Measurements from ENCODE around the gene PIK3CD.
"Not testable (repeated sequence)": the region's sequence is repeated elsewhere in the genome, so short reads cannot be mapped to it uniquely, and the experiment has no call there.

The PIK3CD gene

GRCh38 chr1:9689971-9690381 lies 38.4 kb downstream of the PIK3CD start:
- DNase-seq: no peak

GRCh38 chr1:9690440-9691107 lies 39.0 kb downstream of the PIK3CD start:
- no peak for DNase-seq

DNA sequence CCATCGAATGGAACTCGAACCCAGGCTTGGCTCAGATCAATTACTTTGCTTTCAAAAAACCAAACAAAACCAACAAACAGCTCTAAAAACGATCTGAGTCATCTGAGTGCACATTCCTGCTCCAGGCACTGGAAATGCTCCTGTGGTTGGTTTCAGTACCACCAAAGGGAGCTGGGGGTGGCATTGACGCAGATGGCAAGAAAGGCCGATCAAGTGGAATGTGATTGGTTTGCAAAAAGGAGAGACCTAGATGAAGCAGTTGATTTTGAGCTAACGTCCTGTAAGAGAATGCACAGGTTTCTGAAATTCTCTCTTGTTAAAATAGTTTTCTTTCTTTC lies 39.5 kb downstream of the PIK3CD start:
- DNase-seq: no peak

DNA sequence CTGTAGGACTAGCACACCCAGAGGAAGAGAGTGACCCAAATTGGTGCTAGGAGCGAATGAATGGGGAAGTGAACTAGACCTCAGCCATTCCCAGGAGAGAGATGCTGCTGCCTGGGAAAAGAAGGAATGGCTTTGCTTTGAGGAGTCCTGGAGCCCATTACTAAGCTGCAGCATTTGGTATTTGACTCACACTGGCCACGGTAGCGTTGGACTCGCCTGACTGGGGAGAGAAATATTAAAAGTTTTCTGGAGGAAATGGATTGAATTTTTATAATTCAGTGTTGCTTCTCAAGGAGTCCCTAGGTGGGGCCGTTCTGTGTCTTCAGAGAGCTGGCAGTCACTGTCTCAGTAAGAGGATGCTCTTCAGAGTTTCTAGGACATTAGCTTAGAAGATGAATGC lies 40.2 kb downstream of the PIK3CD start:
- no peak for DNase-seq

DNA sequence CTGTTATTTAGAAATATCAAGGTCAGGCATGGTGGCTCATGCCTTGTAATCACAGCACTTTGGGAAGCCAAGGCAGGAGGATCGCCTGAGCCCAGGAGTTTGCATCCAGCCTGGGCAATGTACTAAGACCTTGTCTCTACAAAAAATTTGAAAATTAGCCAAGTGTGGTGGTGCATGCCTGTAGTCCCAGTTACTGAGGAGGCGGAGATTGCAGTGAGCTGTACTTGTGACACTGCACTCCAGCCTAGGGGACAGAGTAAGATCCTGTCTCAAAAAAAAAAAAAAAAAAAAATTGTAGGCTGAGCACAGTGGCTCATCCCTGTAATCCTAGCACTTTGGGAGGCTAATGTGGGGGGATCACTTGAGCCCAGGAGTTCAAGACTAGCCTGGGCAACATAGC lies 45.3 kb downstream of the PIK3CD start:
- no peak for DNase-seq

DNA sequence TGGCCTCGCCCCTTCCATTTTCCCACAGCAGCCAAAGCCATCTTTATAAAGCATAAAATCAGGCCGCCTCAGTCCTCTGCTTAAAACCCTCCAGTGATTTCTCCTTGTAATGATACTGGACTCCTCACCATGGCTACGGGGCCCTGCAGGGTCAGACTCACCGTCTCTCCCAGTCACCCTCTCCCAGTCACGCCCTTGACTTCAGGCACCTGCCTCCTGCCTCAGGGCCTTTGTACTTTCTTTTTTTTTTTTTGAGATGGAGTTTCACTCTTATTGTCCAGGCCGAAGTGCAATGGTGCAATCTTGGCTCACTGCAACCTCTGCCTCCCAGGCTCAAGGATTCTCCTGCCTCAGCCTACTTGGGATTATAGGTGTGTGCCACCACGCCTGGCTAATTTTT lies 47.8 kb downstream of the PIK3CD start:
- no peak for DNase-seq

GRCh38 chr1:9700340-9700739 lies 48.8 kb downstream of the PIK3CD start:
- DNase-seq: no peak

DNA sequence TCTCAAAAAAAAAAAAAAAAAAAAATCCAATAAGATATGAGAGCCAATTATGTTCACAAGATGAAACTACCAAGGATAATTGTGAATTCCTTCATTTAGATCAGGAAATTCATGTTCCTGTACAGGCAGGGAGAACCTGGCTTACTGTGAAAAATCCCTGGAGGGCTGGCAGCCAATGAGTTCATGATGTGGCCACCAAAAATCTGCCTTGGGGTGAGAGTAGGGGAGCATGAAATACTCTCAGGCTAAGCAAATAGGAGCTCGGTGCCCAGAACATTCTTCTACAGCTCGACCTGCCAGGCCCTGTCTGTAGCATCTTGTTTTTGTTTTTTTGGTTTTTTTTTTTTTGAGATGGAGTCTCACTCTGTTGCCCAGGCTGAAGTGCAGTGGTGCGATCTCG lies 50.1 kb downstream of the PIK3CD start:
- DNase-seq: no peak

DNA sequence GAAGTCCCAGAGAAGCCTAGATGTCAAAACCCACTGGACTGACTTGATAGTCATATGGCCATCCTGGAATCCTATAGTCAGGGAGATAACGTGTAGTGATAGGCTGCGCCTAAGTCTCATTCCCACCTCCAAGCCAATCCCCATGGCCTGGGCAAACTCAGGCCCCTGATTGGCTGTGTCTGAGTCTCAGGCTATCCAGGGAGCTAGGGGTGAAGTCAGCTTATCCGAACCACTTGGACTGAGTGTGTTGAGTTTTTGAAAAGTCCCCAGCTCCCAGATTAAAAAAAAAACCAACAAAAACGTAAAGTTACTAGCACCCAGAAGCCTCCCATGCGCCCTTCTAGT lies 51.6 kb downstream of the PIK3CD start:
- DNase-seq: no peak

DNA sequence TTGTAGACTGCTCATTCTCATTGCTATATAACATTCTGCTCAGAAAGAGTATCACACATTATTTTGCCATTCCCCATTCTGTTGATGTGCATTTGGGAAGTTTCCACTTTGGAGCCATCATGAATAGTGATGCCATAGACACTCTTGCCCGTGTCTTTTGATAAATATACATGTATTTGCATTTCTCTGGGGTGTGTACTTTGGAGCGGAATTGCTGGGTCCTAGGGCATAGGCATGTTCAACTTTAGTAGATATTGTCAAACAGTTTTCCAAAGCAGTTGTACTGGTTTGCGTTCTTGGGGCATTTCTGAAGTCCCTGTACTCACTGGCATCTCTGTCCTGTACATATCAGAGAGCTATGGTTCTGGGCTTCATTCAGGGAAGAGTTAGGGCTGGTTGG lies 52.1 kb downstream of the PIK3CD start:
- DNase-seq: no peak

GRCh38 chr1:9705337-9706093 lies 54.0 kb downstream of the PIK3CD start:
- DNase-seq: no peak

DNA sequence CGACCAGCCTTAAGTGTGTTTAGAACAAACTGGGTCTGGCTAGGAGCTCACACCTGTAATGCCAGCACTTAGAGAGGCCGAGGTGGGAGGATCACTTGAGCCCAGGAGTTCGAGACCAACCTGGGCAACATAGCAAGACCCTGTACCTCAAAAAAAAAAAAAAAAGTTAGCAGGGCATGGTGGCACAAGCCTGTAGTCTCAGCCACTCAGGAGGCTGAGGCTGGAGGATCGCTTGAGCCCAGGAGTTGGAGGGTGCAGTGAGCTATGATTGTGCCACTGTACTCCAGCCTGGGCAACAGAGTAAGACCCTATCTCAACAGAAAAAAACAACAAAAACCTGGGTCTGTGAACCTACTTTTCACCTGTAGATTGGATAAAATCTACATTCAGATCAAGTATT lies 54.6 kb downstream of the PIK3CD start:
- no peak for DNase-seq

GRCh38 chr1:9710037-9710436 lies 58.5 kb downstream of the PIK3CD start:
- no peak for DNase-seq

DNA sequence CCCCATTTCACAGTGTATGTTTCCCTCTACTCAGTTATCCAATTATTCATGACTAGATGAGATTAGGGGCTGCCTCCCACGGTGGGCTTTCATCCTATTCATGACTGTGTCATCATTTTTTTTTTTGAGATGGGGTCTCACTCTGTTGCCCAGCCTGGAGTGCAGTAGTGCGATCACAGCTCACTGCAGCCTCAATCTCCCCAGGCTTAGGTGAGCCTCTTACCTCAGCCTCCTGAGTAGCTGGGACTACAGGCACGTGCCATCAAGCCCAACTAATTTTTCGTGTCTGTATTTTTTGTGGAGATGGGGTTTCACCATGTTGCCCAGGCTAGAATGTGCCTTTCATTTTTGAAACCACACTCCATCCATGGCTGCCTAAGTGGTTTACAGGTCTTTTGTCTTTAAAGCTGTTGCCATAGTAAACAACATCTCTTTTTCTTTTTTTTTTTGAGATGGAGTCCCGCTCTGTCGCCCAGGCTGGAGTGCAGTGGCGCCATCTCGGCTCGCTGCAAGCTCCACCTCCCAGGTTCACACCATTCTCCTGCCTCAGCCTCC lies 60.0 kb downstream of the PIK3CD start:
- DNase-seq: no peak

DNA sequence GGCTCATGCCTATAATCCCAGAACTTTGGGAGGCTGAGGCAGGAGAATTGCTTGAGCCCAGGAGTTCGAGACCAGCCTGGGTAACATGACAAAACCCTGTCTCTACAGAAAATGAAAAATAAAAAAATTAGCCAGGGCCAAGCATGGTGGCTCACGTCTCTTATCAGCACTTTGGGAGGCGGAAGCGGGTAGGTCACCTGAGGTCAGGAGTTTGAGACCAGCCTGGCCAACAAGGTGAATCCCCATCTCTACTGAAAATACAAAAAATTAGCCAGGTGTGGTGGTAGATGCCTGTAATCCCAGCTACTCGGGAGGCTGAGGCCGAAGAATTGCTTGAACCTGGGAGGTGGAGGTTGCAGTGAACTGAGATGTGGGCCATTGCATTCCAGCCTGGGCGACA lies 61.2 kb downstream of the PIK3CD start:
- not testable (repeated sequence) for DNase-seq

GRCh38 chr1:9714257-9714718 lies 62.8 kb downstream of the PIK3CD start:
- DNase-seq: no peak

DNA sequence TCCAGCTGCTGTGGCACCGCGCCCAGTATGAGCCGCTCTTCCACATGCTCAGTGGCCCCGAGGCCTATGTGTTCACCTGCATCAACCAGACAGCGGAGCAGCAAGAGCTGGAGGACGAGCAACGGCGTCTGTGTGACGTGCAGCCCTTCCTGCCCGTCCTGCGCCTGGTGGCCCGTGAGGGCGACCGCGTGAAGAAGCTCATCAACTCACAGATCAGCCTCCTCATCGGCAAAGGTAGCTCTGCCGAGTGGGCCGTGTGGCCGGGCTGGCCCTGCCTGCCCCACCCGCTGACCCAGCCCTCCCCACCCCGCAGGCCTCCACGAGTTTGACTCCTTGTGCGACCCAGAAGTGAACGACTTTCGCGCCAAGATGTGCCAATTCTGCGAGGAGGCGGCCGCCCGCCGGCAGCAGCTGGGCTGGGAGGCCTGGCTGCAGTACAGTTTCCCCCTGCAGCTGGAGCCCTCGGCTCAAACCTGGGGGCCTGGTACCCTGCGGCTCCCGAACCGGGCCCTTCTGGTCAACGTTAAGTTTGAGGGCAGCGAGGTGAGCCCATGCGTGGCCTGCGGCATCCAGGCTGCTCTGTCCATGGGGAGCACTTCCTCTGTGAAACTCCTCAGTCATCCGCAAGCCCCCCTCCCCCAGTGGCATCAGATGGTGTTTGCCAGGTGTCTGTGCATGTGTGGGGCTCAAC lies 64.2 kb downstream of the PIK3CD start:
- DNase-seq: peak; percentile 83

DNA sequence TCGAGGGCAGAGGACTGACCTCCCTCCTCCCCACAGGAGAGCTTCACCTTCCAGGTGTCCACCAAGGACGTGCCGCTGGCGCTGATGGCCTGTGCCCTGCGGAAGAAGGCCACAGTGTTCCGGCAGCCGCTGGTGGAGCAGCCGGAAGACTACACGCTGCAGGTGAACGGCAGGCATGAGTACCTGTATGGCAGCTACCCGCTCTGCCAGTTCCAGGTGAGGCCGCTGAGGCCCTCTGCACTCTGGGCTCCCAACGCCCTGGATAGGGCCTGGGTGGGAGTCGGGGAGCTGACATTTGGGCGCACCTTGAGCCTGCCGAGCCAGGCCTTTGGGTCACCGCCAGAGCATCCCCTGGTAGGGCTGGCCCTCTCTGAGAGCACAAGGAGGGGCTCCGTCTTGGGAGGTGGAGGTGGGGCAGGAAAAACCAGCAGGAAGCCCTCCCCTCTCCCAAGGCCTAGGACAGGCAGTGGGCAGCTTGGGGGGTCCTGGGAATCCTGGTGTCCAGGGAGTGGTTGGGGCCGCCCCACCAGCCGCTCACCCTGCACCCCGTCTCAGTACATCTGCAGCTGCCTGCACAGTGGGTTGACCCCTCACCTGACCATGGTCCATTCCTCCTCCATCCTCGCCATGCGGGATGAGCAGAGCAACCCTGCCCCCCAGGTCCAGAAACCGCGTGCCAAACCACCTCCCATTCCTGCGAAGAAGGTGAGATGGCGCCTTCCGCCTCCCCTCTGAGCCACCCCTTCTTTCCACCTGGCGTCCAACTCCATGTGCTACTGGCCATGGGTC lies 65.1 kb downstream of the PIK3CD start:
- peak; percentile 80 for DNase-seq

DNA sequence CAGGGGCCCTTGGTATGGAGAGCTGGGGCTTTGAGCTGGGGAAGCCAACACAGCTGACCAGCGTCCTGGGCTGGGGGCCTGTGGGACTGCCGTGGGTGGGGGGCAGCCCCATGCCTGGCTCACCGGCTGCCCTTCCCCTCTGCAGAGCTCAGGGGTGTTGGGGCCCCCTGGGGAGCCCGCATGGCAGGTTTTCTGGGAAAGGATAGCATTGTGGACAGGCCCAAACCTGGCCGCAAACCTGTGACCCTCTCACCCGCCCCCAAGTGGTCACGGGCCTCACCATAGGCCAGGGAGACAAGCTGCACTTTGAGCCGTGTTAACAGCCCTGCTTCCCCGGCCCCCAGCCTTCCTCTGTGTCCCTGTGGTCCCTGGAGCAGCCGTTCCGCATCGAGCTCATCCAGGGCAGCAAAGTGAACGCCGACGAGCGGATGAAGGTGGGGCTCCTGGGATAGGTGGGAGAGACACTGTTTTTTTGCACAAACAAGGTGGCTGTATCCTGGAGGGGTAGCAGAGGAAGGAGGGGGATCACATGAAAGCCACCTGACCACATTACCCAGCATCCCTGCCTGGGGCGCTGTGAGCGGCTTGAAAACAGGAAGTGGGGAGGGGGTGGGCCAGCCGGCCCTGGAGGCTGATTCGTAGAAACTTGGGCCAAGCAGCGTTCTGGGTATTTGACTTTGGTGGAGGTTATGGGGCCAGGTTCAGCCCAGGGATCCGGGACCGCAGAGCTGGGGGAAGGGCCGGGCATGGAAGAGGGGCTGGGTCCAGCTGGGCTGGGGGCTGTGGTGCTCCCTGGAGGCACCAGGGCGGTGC lies 65.9 kb downstream of the PIK3CD start:
- DNase-seq: peak; percentile 91

GRCh38 chr1:9718006-9718680 lies 66.6 kb downstream of the PIK3CD start:
- DNase-seq: no peak

- no peak for DNase-seq
Observed at GRCh38 chr1:9719978-9720722, 68.6 kb downstream of the PIK3CD start.

All from activated CD8-positive, alpha-beta memory T cell treated with anti-CD3 and anti-CD28 coated beads for 24 hours (primary cell).